ENCODE results near the gene CLEC18C.
"Not testable (repeated sequence)": the region's sequence is repeated elsewhere in the genome, so short reads cannot be mapped to it uniquely, and the experiment has no call there.

The CLEC18C gene

GRCh38 chr16:70173212-70173837 is at the start of gene CLEC18C:
CLEC18C (plus strand) TSS chr16:70173787; CDS start chr16:70174279, 492 bp downstream.
- not testable (repeated sequence) for H3K36me3 Mint-ChIP-seq (ENCODE audit: low read depth); H3K27ac Mint-ChIP-seq; H3K4me1 Mint-ChIP-seq (ENCODE audit: low read depth); H3K27me3 Mint-ChIP-seq (ENCODE audit: low read depth); H3K4me3 Mint-ChIP-seq; H3K9me3 Mint-ChIP-seq; DNase-seq (ENCODE audit: low spot score)

GRCh38 chr16:70123822-70124221 is 49.8 kb upstream of the CLEC18C start:
- H3K27me3 Mint-ChIP-seq (ENCODE audit: low read depth); H3K27ac Mint-ChIP-seq; H3K4me3 Mint-ChIP-seq; H3K9me3 Mint-ChIP-seq; DNase-seq (ENCODE audit: low spot score); H3K4me1 Mint-ChIP-seq (ENCODE audit: low read depth): not testable (repeated sequence)
- H3K36me3 Mint-ChIP-seq (ENCODE audit: low read depth), result peaks cover 47% of the 10 kb centered on the region

- not testable (repeated sequence) for DNase-seq (ENCODE audit: low spot score); H3K27me3 Mint-ChIP-seq (ENCODE audit: low read depth); H3K4me3 Mint-ChIP-seq; H3K4me1 Mint-ChIP-seq (ENCODE audit: low read depth); H3K27ac Mint-ChIP-seq; H3K9me3 Mint-ChIP-seq
- H3K36me3 Mint-ChIP-seq (ENCODE audit: low read depth), result peaks cover 57% of the 10 kb centered on the region
These were observed 47.4 kb upstream of the CLEC18C start for GRCh38 chr16:70126226-70126625.

DNA sequence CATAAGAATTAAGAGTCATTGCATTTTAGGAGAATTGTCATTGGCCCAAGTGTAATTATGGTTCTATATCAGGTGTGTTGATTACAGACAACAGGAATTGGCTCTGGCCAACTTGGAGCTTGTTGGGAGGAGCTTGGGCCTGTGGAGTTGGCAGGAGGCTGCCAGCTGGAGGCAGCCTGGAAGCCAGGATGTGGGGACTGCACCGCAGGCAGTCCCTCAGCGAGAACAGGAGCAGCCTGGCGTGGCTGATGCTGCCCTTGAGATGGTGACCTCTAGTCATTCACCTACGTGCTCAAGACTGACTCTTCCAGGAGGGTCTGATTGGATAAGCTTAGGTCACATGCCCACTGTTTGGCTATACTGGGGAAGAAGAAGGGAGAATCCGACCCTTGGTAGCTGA is 45.9 kb upstream of the CLEC18C start:
- not testable (repeated sequence) for H3K9me3 Mint-ChIP-seq; H3K27ac Mint-ChIP-seq; H3K4me1 Mint-ChIP-seq (ENCODE audit: low read depth); H3K4me3 Mint-ChIP-seq; DNase-seq (ENCODE audit: low spot score); H3K27me3 Mint-ChIP-seq (ENCODE audit: low read depth)
- H3K36me3 Mint-ChIP-seq (ENCODE audit: low read depth), result peaks cover 57% of the 10 kb centered on the region

GRCh38 chr16:70128844-70129243 is 44.7 kb upstream of the CLEC18C start:
- H3K4me1 Mint-ChIP-seq (ENCODE audit: low read depth); H3K27me3 Mint-ChIP-seq (ENCODE audit: low read depth); H3K9me3 Mint-ChIP-seq; H3K4me3 Mint-ChIP-seq; H3K27ac Mint-ChIP-seq; DNase-seq (ENCODE audit: low spot score): not testable (repeated sequence)
- peaks cover 55% of the 10 kb centered on the region for H3K36me3 Mint-ChIP-seq (ENCODE audit: low read depth)

GRCh38 chr16:70135796-70136195 is 37.8 kb upstream of the CLEC18C start:
- DNase-seq (ENCODE audit: low spot score); H3K27ac Mint-ChIP-seq: not testable (repeated sequence)
- H3K36me3 Mint-ChIP-seq (ENCODE audit: low read depth), result peaks cover 55% of the 10 kb centered on the region

DNA sequence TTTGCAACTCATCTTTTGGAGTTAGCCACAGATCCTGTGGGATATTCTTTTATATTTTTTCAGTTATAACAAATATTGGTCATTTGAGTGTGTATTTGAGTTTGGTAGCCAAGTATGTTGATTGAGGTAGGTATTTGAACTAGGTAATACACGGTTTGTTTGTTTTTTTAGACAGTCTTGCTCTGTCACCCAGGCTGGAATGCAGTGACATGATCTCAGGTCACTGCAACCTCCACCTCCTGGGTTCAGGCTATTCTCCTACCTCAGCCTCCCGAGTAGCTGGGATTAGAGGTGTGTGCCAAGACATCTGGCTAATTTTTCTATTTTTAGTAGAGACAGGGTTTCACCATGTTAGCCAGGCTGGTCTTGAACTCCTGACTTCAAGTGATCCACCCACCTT is 37.0 kb upstream of the CLEC18C start:
- not testable (repeated sequence) for DNase-seq (ENCODE audit: low spot score); H3K4me1 Mint-ChIP-seq (ENCODE audit: low read depth); H3K27me3 Mint-ChIP-seq (ENCODE audit: low read depth); H3K9me3 Mint-ChIP-seq; H3K27ac Mint-ChIP-seq; H3K4me3 Mint-ChIP-seq
- peaks cover 55% of the 10 kb centered on the region for H3K36me3 Mint-ChIP-seq (ENCODE audit: low read depth)

More at GRCh38 chr16:70135796-70136195, 37.8 kb upstream of the CLEC18C start:
- not testable (repeated sequence) for H3K4me3 Mint-ChIP-seq; H3K4me1 Mint-ChIP-seq (ENCODE audit: low read depth); H3K27me3 Mint-ChIP-seq (ENCODE audit: low read depth); H3K9me3 Mint-ChIP-seq

GRCh38 chr16:70142739-70143138 is 30.8 kb upstream of the CLEC18C start:
- H3K4me3 Mint-ChIP-seq; DNase-seq (ENCODE audit: low spot score); H3K4me1 Mint-ChIP-seq (ENCODE audit: low read depth); H3K27ac Mint-ChIP-seq; H3K27me3 Mint-ChIP-seq (ENCODE audit: low read depth); H3K9me3 Mint-ChIP-seq: not testable (repeated sequence)
- peaks cover 41% of the 10 kb centered on the region for H3K36me3 Mint-ChIP-seq (ENCODE audit: low read depth)

GRCh38 chr16:70143231-70143895 is 30.2 kb upstream of the CLEC18C start:
- H3K36me3 Mint-ChIP-seq (ENCODE audit: low read depth), result peaks cover 38% of the 10 kb centered on the region
- not testable (repeated sequence) for H3K4me1 Mint-ChIP-seq (ENCODE audit: low read depth); H3K4me3 Mint-ChIP-seq; DNase-seq (ENCODE audit: low spot score); H3K27me3 Mint-ChIP-seq (ENCODE audit: low read depth); H3K9me3 Mint-ChIP-seq; H3K27ac Mint-ChIP-seq

DNA sequence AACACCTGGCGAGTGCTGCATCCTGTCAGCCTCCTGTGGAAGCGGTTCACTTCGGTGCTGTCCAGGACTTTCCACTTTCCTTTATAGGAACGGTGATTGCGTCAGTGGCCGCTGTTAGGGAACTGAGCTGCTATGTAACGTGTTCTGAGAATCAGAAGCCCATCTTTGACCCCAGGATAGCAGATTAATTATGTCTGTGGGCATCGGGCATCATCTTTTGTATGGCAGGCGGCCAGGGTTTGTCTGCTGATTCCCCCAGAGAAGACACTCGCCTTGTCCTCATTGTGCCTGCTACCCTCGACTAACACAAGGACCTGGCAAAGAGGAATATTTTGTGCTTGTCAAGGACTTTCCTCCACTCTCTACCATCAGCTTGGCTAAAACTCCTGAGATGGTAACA is 25.7 kb upstream of the CLEC18C start:
- DNase-seq (ENCODE audit: low spot score); H3K27ac Mint-ChIP-seq; H3K27me3 Mint-ChIP-seq (ENCODE audit: low read depth); H3K4me3 Mint-ChIP-seq; H3K9me3 Mint-ChIP-seq; H3K4me1 Mint-ChIP-seq (ENCODE audit: low read depth): not testable (repeated sequence)
- H3K36me3 Mint-ChIP-seq (ENCODE audit: low read depth), result peaks cover 44% of the 10 kb centered on the region

DNA sequence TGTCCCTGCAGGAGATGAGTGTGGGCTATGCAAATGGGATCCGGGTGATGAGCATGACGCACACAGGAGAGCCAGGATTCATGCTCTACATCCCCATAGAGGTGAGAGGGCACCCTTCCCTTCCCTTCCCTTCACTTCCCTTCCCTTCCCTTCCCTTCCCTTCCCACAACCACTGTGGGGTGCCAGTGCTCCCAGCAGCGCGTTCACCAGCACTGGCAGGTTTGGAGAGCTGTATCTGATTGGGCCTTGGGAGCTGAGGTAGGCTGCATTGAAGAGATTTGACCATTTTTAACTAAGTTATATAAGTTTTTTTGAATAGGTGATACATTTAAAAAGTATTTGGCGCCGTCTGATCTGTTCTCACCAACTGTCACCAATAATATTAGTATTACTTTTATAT is 25.1 kb upstream of the CLEC18C start:
- H3K9me3 Mint-ChIP-seq; H3K4me3 Mint-ChIP-seq; H3K27me3 Mint-ChIP-seq (ENCODE audit: low read depth); H3K27ac Mint-ChIP-seq; DNase-seq (ENCODE audit: low spot score); H3K4me1 Mint-ChIP-seq (ENCODE audit: low read depth): not testable (repeated sequence)
- peaks cover 43% of the 10 kb centered on the region for H3K36me3 Mint-ChIP-seq (ENCODE audit: low read depth)

GRCh38 chr16:70149296-70149695 is 24.3 kb upstream of the CLEC18C start:
- H3K4me1 Mint-ChIP-seq (ENCODE audit: low read depth); H3K4me3 Mint-ChIP-seq; DNase-seq (ENCODE audit: low spot score); H3K9me3 Mint-ChIP-seq; H3K27me3 Mint-ChIP-seq (ENCODE audit: low read depth); H3K27ac Mint-ChIP-seq: not testable (repeated sequence)
- H3K36me3 Mint-ChIP-seq (ENCODE audit: low read depth), result peaks cover 44% of the 10 kb centered on the region

DNA sequence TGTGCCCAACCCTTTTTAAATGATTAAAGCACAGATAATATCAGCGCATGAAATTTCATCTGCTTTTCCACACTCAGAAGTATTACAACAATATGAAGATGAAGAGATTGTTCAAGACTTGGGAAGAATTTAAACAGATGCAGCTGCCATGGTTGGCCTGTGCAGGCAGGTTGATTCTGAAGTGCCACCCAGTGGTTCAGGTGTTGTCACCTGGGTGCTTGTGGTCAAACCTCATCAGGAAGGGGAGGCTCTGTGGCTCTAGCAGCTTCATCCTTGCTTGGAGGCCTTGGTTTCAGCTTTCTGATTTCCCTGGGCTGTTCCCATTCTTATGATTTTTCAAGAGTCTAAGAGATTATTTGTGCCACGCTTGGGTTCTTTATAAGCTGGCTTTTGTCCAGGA is 22.2 kb upstream of the CLEC18C start:
- no peak for DNase-seq (ENCODE audit: low spot score)
- H3K27ac Mint-ChIP-seq, result no peak overlapping the region
- no peaks in the 10 kb centered on the region for H3K4me1 Mint-ChIP-seq (ENCODE audit: low read depth)
- no peaks in the 10 kb centered on the region for H3K27me3 Mint-ChIP-seq (ENCODE audit: low read depth)
- no peaks in the 10 kb centered on the region for H3K9me3 Mint-ChIP-seq
- H3K36me3 Mint-ChIP-seq (ENCODE audit: low read depth), result peaks cover 40% of the 10 kb centered on the region
- H3K4me3 Mint-ChIP-seq, result no peak overlapping the region

GRCh38 chr16:70151941-70152509 is 21.6 kb upstream of the CLEC18C start:
- no peak for DNase-seq (ENCODE audit: low spot score)
- Mint-ChIP-seq H3K27ac (no peak overlapping the region), H3K4me1 (ENCODE audit: low read depth) (no peaks in the 10 kb centered on the region), H3K27me3 (ENCODE audit: low read depth) (no peaks in the 10 kb centered on the region), H3K36me3 (ENCODE audit: low read depth) (peaks cover 40% of the 10 kb centered on the region), H3K9me3 (no peaks in the 10 kb centered on the region), H3K4me3 (no peak overlapping the region)

Data from T-helper 2 cell treated with Interferon-gamma antibody and Interleukin-4, amounts not matched to agents 5 μg/mL and 100 μg/mL, for 36 hours (primary cell).